ENCODE data around the gene COL20A1. TPM values are rescaled to one million over a fixed set of nuclear protein-coding genes. Genes with fewer than 3 reads are reported as not detected.
"Not testable (repeated sequence)": the region's sequence is repeated elsewhere in the genome, so short reads cannot be mapped to it uniquely, and the experiment has no call there.

COL20A1 gene
- total RNA-seq, 1 donor from 2014 or later = not detected

DNA sequence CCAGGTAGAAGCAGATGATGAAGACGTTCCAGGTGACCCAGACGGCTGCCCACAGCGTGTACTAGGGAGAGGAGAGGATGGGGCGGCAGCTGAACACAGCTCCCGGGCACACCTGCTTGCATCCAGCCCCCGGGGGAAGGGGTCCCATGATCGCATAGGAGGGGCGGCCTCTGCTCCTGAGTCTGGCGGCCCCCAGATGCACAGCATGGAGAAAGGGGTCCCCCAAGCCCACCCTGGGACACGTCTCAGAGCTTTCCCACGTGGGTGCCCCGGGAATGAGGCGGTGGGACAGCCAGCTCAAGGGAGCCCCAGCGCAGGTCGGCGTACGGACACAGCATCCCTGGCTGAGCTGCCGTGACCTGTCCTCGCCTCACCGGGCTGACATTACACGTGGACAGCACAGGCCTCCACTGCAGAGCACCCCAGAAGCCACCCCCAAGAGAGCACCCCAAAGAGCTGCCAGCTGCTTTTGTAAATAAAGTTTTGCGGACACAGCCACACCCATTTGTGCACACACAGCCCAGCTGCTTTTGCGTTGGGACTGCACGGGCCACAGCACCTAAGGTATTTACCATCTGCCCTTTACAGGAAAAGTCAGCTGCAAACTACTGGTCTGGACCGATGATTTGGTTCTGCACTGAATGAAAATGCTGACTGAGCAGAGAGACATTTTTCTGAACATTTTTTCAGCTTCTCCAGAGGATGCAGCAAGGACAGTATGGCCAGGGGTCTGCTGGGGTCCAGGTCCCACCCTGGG is 44.0 kb upstream of the COL20A1 start:
- H3K36me3 ChIP-seq = no peaks in the 10 kb centered on the region
- DNase-seq = no peak
- TF ChIP-seq, protein P1, sequence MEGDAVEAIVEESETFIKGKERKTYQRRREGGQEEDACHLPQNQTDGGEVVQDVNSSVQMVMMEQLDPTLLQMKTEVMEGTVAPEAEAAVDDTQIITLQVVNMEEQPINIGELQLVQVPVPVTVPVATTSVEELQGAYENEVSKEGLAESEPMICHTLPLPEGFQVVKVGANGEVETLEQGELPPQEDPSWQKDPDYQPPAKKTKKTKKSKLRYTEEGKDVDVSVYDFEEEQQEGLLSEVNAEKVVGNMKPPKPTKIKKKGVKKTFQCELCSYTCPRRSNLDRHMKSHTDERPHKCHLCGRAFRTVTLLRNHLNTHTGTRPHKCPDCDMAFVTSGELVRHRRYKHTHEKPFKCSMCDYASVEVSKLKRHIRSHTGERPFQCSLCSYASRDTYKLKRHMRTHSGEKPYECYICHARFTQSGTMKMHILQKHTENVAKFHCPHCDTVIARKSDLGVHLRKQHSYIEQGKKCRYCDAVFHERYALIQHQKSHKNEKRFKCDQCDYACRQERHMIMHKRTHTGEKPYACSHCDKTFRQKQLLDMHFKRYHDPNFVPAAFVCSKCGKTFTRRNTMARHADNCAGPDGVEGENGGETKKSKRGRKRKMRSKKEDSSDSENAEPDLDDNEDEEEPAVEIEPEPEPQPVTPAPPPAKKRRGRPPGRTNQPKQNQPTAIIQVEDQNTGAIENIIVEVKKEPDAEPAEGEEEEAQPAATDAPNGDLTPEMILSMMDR (IDR thresholded peaks at IDR 0.05) = no peak
- H3K27ac ChIP-seq = no peak overlapping the region
- no peaks in the 10 kb centered on the region for H3K9me3 ChIP-seq
- peaks cover 6% of the 10 kb centered on the region for H3K4me1 ChIP-seq
- H3K4me3 ChIP-seq = no peak overlapping the region
- H3K27me3 ChIP-seq = peaks cover 57% of the 10 kb centered on the region
- intact Hi-C loops (cut with DNase I) = no loop called here
- ATAC-seq = no peak

DNA sequence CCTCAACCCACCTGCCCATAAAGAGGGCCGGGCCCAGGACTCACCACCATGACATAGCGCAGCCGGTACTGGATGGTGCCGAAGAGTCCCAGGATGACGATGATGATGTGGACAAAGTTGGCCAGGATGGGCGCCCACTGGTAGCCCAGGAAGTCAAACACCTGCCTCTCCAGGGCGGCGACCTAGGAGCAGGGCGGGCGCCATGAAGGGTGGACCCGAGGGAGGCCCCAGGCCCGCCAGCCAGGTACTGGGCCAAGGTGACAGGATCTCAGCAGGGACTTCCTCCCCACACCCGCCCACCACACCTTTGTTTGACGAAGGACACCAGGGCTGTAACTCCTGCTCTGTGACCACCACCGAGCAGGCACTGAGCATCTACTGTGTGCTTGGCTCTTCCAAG is 43.1 kb upstream of the COL20A1 start:
- no peak for ATAC-seq

DNA sequence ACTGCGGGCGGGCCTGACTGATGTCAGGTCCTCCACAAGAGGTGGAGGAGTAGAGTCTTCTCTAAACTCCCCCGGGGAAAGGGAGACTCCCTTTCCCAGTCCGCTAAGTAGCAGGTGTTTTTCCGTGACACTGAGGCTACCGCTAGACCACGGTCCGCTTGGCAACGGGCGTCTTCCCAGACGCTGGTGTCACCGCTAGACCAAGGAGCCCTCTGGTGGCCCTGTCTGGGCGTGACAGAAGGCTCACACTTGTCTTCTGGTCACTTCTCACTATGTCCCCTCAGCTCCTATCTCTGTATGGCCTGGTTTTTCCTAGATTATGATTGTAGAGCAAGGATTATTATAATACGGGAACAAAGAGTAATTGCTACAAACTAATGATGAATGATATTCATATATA is 41.6 kb upstream of the COL20A1 start:
- H3K36me3 ChIP-seq; H3K4me1 ChIP-seq; ATAC-seq; H3K4me3 ChIP-seq; DNase-seq; H3K27ac ChIP-seq; intact Hi-C loops (cut with DNase I); H3K9me3 ChIP-seq: not testable (repeated sequence)
- H3K27me3 ChIP-seq = peaks cover 80% of the 10 kb centered on the region

More for the DNA sequence above, 43.1 kb upstream of the COL20A1 start:
- H3K9me3 ChIP-seq = no peaks in the 10 kb centered on the region
- TF ChIP-seq, protein P1 (IDR thresholded peaks at IDR 0.05) = no peak
- H3K36me3 ChIP-seq = no peaks in the 10 kb centered on the region
- no peak overlapping the region for H3K27ac ChIP-seq
- no peak for DNase-seq
- H3K4me3 ChIP-seq = no peak overlapping the region
- intact Hi-C loops (cut with DNase I) = no loop called here
- H3K27me3 ChIP-seq = peaks cover 66% of the 10 kb centered on the region
- peaks cover 6% of the 10 kb centered on the region for H3K4me1 ChIP-seq

DNA sequence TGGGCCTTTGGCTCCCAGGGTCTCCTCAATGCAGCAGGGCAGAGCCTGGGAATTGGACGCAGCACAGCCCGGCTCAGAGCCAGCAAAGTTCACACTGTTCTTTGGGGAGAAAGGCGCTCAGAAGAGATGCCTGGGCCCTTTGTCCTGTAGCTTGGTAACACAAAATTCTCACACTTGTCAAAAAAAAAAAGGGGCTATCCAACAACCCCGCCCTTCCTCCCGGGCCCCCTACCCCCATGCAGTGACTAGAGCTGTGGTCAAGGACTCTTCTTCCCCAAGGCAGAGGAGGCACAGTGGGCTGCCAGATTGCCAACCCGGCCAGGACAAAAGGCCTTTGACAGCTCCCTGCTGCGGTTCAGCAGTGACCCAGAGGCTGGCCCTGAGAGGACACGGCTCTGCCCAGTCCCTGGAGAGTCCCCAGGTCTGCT is 40.7 kb upstream of the COL20A1 start:
- Histone ChIP-seq H3K4me3 (no peak overlapping the region), H3K4me1 (peaks cover 6% of the 10 kb centered on the region), H3K27ac (no peak overlapping the region), H3K36me3 (no peaks in the 10 kb centered on the region), H3K27me3 (peaks cover 75% of the 10 kb centered on the region), H3K9me3 (no peaks in the 10 kb centered on the region)
- TF ChIP-seq, protein P1 (IDR thresholded peaks at IDR 0.05) = no peak
- intact Hi-C loops (cut with DNase I) = no loop called here
- DNase-seq (no peak), ATAC-seq (no peak)

DNA sequence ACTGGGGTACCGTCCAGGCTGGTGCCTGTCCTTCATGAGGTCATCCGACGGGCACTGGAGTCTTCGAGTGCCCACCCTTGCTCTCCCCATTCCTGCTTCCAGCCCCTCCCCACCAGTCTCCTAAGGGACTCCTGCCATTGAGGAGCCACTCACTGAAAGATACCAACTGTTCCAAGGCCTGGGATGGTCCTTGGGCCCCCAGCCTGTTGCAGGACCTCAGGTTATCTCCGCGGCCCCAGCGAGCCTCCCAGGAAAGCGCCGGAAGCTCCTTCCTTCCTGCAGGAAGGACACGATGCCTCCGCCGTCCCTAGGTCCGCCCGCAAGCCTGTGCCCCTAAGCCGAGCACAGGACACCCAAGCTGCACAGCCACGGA is 39.9 kb upstream of the COL20A1 start:
- ATAC-seq = no peak
- peaks cover 70% of the 10 kb centered on the region for H3K27me3 ChIP-seq
- TF ChIP-seq, protein P1 (IDR thresholded peaks at IDR 0.05) = no peak
- no peak overlapping the region for H3K27ac ChIP-seq
- no peak overlapping the region for H3K4me3 ChIP-seq
- no peak for DNase-seq
- peaks cover 6% of the 10 kb centered on the region for H3K4me1 ChIP-seq
- no peaks in the 10 kb centered on the region for H3K36me3 ChIP-seq
- no peaks in the 10 kb centered on the region for H3K9me3 ChIP-seq
- intact Hi-C loops (cut with DNase I) = no loop called here

DNA sequence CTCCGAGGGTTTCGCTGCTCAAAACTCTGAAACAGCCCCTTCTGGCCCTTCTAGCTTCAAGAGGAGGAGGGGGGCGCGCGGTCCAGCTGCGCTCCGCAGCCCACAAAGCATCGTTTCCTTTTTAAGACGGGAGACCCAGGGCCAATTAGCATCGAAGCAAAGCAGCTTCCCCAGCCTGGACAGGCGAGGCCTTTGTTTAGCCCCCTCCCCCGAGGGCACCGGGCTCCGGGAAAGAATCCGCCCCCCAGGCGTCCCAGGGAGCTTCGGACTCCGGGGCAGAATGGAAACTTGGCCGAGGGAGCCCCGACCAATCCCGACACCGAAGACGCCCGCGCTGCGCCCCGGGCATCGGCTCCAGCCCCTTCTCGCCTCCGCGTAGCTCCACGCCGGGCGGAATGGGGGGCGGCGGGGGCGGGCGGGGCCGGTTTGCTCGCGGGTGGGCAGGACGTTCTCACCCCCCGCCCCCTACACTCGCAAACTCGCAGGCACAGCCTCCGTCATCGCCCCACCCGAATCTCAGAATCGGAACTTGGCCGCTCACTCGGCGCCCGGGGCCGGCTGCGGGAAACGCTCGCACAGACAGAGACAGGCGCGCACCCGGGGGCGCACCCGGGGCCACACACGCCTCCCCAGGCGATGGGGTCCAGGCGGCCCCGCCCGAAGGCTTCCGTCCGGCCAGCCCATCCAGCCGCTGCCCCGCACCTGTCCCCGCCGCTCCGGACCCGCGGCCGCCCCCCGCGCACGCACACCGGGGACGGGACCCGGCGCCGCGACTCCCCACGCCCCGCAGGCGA is 39.4 kb upstream of the COL20A1 start:
- no peaks in the 10 kb centered on the region for H3K9me3 ChIP-seq
- peaks cover 6% of the 10 kb centered on the region for H3K4me1 ChIP-seq
- peaks cover 73% of the 10 kb centered on the region for H3K27me3 ChIP-seq
- ATAC-seq (no peak), DNase-seq (no peak)
- no peak overlapping the region for H3K4me3 ChIP-seq
- no peaks in the 10 kb centered on the region for H3K36me3 ChIP-seq
- TF ChIP-seq, protein P1 (IDR thresholded peaks at IDR 0.05) = no peak
- H3K27ac ChIP-seq = no peak overlapping the region
- intact Hi-C loops (cut with DNase I) = no loop called here
